ENCODE measurements around the gene OR52L1.

The OR52L1 gene

DNA sequence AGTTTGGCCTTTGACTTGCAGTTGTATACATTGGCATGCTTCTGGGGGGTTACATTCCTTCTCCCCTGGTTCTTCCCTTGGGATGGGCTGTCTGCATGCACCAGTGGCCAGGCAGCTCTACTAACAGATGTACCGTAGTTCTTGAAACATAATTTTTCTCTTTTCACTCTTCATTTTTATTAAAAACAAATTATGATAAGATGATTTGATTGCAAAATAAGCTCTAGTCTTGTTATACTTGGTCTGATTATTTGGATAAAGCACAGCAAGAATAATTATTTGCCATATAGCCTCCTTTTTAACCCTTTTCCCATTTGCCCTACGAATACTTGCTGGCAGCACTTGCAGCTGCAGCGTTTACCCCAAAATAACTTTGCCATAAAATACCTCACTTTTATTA, 31.2 kb downstream of the OR52L1 start:
- no peak for DNase-seq (ENCODE audit: extremely low read depth, low read depth)
- TF ChIP-seq, protein P1, sequence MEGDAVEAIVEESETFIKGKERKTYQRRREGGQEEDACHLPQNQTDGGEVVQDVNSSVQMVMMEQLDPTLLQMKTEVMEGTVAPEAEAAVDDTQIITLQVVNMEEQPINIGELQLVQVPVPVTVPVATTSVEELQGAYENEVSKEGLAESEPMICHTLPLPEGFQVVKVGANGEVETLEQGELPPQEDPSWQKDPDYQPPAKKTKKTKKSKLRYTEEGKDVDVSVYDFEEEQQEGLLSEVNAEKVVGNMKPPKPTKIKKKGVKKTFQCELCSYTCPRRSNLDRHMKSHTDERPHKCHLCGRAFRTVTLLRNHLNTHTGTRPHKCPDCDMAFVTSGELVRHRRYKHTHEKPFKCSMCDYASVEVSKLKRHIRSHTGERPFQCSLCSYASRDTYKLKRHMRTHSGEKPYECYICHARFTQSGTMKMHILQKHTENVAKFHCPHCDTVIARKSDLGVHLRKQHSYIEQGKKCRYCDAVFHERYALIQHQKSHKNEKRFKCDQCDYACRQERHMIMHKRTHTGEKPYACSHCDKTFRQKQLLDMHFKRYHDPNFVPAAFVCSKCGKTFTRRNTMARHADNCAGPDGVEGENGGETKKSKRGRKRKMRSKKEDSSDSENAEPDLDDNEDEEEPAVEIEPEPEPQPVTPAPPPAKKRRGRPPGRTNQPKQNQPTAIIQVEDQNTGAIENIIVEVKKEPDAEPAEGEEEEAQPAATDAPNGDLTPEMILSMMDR (IDR thresholded peaks at IDR 0.05; ENCODE audit: low read depth, low read length, missing control alignments) = no peak

GRCh38 chr11:5941951-5942350, 44.8 kb downstream of the OR52L1 start, which contains the start of gene OR56A3:
OR56A3 (plus strand) TSS chr11:5942251; CDS start chr11:5947347, 5,096 bp downstream.
- TF ChIP-seq, protein P1 (IDR thresholded peaks at IDR 0.05; ENCODE audit: low read depth, low read length, missing control alignments) = no peak
- DNase-seq (ENCODE audit: extremely low read depth, low read depth) = no peak
- H3K4me3 ChIP-seq (replicated peaks; ENCODE audit: low read depth, low read length) = no peak within 1 kb of the TSS

More for the DNA sequence above, 31.2 kb downstream of the OR52L1 start:
- H3K4me3 ChIP-seq (replicated peaks; ENCODE audit: low read depth, low read length) = no peak overlapping the region

DNA sequence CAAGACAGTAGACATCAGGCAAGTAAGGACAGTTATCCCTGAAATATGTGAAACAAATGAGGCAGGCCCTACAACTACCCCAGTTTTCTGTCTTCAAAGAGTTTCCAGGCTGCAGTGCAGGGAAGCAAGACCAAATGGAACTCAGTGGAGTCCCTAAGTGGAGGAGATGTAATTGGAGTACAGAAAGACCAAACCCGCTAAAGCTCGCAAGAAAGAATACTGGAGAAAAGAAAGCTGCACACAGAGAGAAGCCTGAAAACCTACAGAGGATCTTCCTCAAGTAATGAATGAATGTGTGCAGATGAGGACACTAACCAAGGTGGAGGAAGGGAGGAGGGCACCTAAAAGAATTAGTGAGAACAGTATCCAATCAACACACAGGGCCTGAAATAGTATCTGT, 46.0 kb downstream of the OR52L1 start:
- TF ChIP-seq, protein P1 (IDR thresholded peaks at IDR 0.05; ENCODE audit: low read depth, low read length, missing control alignments) = no peak
- H3K4me3 ChIP-seq (replicated peaks; ENCODE audit: low read depth, low read length) = no peak overlapping the region
- DNase-seq (ENCODE audit: extremely low read depth, low read depth) = no peak

DNA sequence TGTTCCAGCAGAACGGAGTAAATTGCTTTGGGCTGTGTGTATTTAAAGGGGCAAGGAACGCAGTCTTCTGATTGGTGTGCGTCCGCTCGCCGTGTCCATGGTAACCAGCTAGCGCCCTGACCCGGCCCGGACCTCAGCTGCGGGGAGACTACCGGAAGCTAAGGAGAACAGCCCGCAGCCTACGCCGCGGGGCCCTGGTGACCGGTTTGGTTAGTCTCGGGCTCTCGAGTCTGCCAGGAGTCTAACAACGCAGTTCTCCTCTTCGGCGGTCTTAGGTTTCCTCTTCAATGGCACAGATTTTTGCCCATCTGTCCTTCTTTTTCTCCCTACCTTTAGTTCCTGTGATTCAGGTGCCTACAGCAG, 48.2 kb downstream of the OR52L1 start:
- TF ChIP-seq, protein P1 (IDR thresholded peaks at IDR 0.05; ENCODE audit: low read depth, low read length, missing control alignments) = no peak
- H3K4me3 ChIP-seq (replicated peaks; ENCODE audit: low read depth, low read length) = no peak overlapping the region
- DNase-seq (ENCODE audit: extremely low read depth, low read depth) = no peak

DNA sequence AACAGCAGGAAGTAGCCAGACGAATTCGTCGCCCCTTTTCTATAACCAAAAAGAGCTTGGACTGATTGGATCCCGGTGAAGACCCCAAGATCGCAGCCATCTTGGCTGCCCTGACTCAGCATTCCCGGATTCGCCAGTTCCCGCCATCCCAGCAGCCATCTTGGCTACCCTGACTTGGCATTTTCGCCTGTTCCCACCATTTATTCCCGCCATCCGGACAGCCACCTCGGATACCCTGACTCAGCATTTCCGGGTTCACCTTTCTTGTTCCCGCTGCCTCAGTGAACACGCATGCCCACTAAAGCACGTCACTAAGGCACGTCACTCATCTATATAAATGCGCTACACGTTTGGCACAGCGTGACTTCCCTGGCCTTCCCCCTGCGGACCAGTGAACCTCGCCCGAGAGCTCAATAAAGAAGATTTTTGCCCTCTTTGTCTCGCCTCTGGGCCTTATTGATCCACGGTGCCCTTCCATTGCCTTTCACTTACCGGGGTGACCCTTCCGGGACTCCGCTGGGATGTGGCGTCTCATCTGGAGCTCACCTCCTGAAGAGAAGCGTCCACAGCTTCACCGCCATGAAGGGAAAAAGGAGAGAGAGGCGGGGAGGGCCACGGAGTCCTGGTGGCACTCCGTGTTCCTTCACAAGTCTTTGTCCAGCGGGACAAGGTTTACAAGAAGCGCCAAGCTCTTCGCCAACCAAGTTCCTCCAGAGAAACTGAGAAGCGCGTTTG, 48.8 kb downstream of the OR52L1 start:
- no peak for DNase-seq (ENCODE audit: extremely low read depth, low read depth)
- no peak overlapping the region for H3K4me3 ChIP-seq (replicated peaks; ENCODE audit: low read depth, low read length)
- TF ChIP-seq, protein P1 (IDR thresholded peaks at IDR 0.05; ENCODE audit: low read depth, low read length, missing control alignments) = no peak
